Suprapubic skin (tissue), 4 donors: ENCODE measurements around the gene GSTO2. TPM values are rescaled to one million over a fixed set of nuclear protein-coding genes. Genes with fewer than 3 reads are reported as not detected.

Source experiments
- DNase-seq, 2 donors: peaks; one replicate each; pipeline ENCODE4 v3.0.0-alpha.2; 2019; ENCODE audit warnings: low spot score in 2 of 2
- H3K27ac ChIP-seq: fragments of 200-600 bp; sonication (generic); one replicate; pipeline ENCODE4 v1.5.1; 2019
- H3K27me3 ChIP-seq: fragments of 200-600 bp; sonication (generic); one replicate; pipeline ENCODE4 v1.5.1; 2019
- H3K36me3 ChIP-seq: fragments of 200-600 bp; sonication (generic); one replicate; pipeline ENCODE4 v1.5.1; 2019
- H3K4me1 ChIP-seq: fragments of 200-600 bp; sonication (generic); one replicate; pipeline ENCODE4 v1.5.1; 2019
- H3K4me3 ChIP-seq: fragments of 200-600 bp; sonication (generic); one replicate; pipeline ENCODE4 v1.5.1; 2019; ENCODE audit warnings: mild to moderate bottlenecking
- H3K9me3 ChIP-seq: fragments of 200-600 bp; sonication (generic); one replicate; pipeline ENCODE4 v1.5.1; 2019
- CTCF ChIP-seq, 2 donors: fragments of 200-600 bp in 1 of 2; fragments of 450-650 bp in 1 of 2; sonication (generic) in 1 of 2; IDR thresholded peaks; one replicate each; pipeline ENCODE4 v1.5.1; 2016 to 2019; ENCODE audit warnings: antibody characterized with exemption in 2 of 2, mild to moderate bottlenecking in 1 of 2, moderate library complexity in 1 of 2
- EP300 ChIP-seq: sonication (generic); formaldehyde crosslinking; IDR thresholded peaks from one replicate; pipeline ENCODE4 v1.6.1; 2017; ENCODE audit warnings: antibody characterized with exemption
- POLR2A ChIP-seq, 2 donors: fragments of 450-650 bp; IDR thresholded peaks; one replicate each; pipeline ENCODE4 v1.6.1; 2017; ENCODE audit warnings: antibody characterized with exemption in 2 of 2, mild to moderate bottlenecking in 2 of 2, moderate library complexity in 2 of 2
- POLR2AphosphoS5 ChIP-seq, 3 donors: sonication (generic); formaldehyde crosslinking; IDR thresholded peaks; one replicate each; pipeline ENCODE4 v1.6.1; 2017; ENCODE audit warnings: antibody characterized with exemption in 3 of 3
- WGBS: methylation state at CpG from one replicate; pipeline ENCODE4 v1.1.5; 2018; 5-methylcytosine and 5-hydroxymethylcytosine counted together
- total RNA-seq, 4 donors: library from RNA; depleted of rRNA; stranded (reverse); fragments of >200 nt; gene quantifications; one replicate each; pipeline ENCODE4 v1.1.0, GENCODE V29; 2016

GSTO2 gene
- total RNA-seq, 4 donors from 2014 or later, result 19.0 to 35.5 (median 25.4) TPM

GRCh38 chr10:104279550-104280259, 10.7 kb downstream of the GSTO2 start:
- H3K4me3 ChIP-seq, result no peak overlapping the region
- no peak for DNase-seq

GRCh38 chr10:104281694-104282093, 12.7 kb downstream of the GSTO2 start:
- H3K27ac ChIP-seq, result no peak overlapping the region
- no peaks in the 10 kb centered on the region for H3K4me1 ChIP-seq
- 91% methylated on average over 3 of the region's 3 CpGs for WGBS
- no peaks in the 10 kb centered on the region for H3K9me3 ChIP-seq
- no peak overlapping the region for H3K4me3 ChIP-seq
- no peaks in the 10 kb centered on the region for H3K27me3 ChIP-seq
- no peak for TF ChIP-seq POLR2AphosphoS5 (IDR thresholded peaks at IDR 0.05)
- TF ChIP-seq CTCF (IDR thresholded peaks at IDR 0.05), result no peak
- no peak for TF ChIP-seq POLR2A (IDR thresholded peaks at IDR 0.05)
- no peak for DNase-seq
- no peaks in the 10 kb centered on the region for H3K36me3 ChIP-seq

More at GRCh38 chr10:104279550-104280259, 10.7 kb downstream of the GSTO2 start:
- Histone ChIP-seq H3K27me3 (peaks cover 6% of the 10 kb centered on the region), H3K9me3 (no peaks in the 10 kb centered on the region), H3K36me3 (no peaks in the 10 kb centered on the region), H3K4me1 (peaks cover 7% of the 10 kb centered on the region), H3K27ac (no peak overlapping the region)
- TF ChIP-seq EP300 (no peak), POLR2AphosphoS5 (IDR thresholded peaks at IDR 0.05) (no peak), POLR2A (IDR thresholded peaks at IDR 0.05) (no peak), CTCF (IDR thresholded peaks at IDR 0.05) (no peak)
- WGBS, result 98% methylated on average over 3 of the region's 3 CpGs

GRCh38 chr10:104284846-104285245, 15.9 kb downstream of the GSTO2 start:
- H3K9me3 ChIP-seq, result no peaks in the 10 kb centered on the region
- H3K36me3 ChIP-seq, result no peaks in the 10 kb centered on the region
- TF ChIP-seq POLR2AphosphoS5 (IDR thresholded peaks at IDR 0.05) (no peak), CTCF (IDR thresholded peaks at IDR 0.05) (no peak), POLR2A (IDR thresholded peaks at IDR 0.05) (no peak), EP300 (no peak)
- DNase-seq, result no peak
- 68% methylated on average over 7 of the region's 7 CpGs for WGBS
- H3K4me3 ChIP-seq, result no peak overlapping the region
- no peaks in the 10 kb centered on the region for H3K4me1 ChIP-seq
- no peak overlapping the region for H3K27ac ChIP-seq
- no peaks in the 10 kb centered on the region for H3K27me3 ChIP-seq

GRCh38 chr10:104286939-104287338, 18.0 kb downstream of the GSTO2 start:
- WGBS, result 96% methylated on average over 2 of the region's 2 CpGs
- H3K4me1 ChIP-seq, result peaks cover 8% of the 10 kb centered on the region
- H3K27ac ChIP-seq, result no peak overlapping the region
- no peaks in the 10 kb centered on the region for H3K27me3 ChIP-seq
- no peak overlapping the region for H3K4me3 ChIP-seq
- TF ChIP-seq POLR2AphosphoS5 (IDR thresholded peaks at IDR 0.05), result no peak
- TF ChIP-seq POLR2A (IDR thresholded peaks at IDR 0.05), result no peak
- no peak for TF ChIP-seq CTCF (IDR thresholded peaks at IDR 0.05)
- TF ChIP-seq EP300, result no peak
- H3K9me3 ChIP-seq, result no peaks in the 10 kb centered on the region
- no peak for DNase-seq
- no peaks in the 10 kb centered on the region for H3K36me3 ChIP-seq

GRCh38 chr10:104288355-104288754, 19.4 kb downstream of the GSTO2 start:
- 68% methylated on average over 1 of the region's 1 CpG for WGBS
- TF ChIP-seq CTCF (IDR thresholded peaks at IDR 0.05), result no peak
- no peak for TF ChIP-seq POLR2AphosphoS5 (IDR thresholded peaks at IDR 0.05)
- TF ChIP-seq POLR2A (IDR thresholded peaks at IDR 0.05), result no peak
- TF ChIP-seq EP300, result no peak
- Histone ChIP-seq H3K36me3 (no peaks in the 10 kb centered on the region), H3K4me3 (no peak overlapping the region), H3K27ac (no peak overlapping the region), H3K9me3 (no peaks in the 10 kb centered on the region), H3K4me1 (peaks cover 8% of the 10 kb centered on the region), H3K27me3 (no peaks in the 10 kb centered on the region)
- no peak for DNase-seq
